K562 (cell line): ENCODE results near the gene CAPZA1. TPM values are rescaled to one million over a fixed set of nuclear protein-coding genes. Genes with fewer than 3 reads are reported as not detected.
A peak's percentile ranks its signal among the peaks of the same experiment; 100 is the strongest.

Source experiments
- EZH2 ChIP-seq: IDR thresholded peaks from 2 replicates; pipeline ENCODE4 v1.6.1; 2012; ENCODE audit warnings: low read depth, mild to moderate bottlenecking, inconsistent platforms, low read length, borderline replicate concordance
- HLTF ChIP-seq: fragments of 450-650 bp; IDR thresholded peaks from 2 replicates; pipeline ENCODE4 v1.6.1; 2016
- HNRNPL ChIP-seq: fragments of 200-400 bp; formaldehyde crosslinking; IDR thresholded peaks from 2 replicates; pipeline ENCODE4 v1.6.1; 2017; ENCODE audit warnings: low read depth, mild to moderate bottlenecking, low read length
- HNRNPUL1 ChIP-seq: fragments of 200-400 bp; formaldehyde crosslinking; IDR thresholded peaks from 2 replicates; pipeline ENCODE4 v1.6.1; 2017; ENCODE audit warnings: low read length
- LCOR ChIP-seq: sonication (generic); formaldehyde crosslinking; IDR thresholded peaks from 2 replicates; pipeline ENCODE4 v1.8.0; 2022; ENCODE audit warnings: mild to moderate bottlenecking, missing genetic modification reagents
- POLR2A ChIP-seq: fragments of 450-650 bp; conservative IDR thresholded peaks from 2 replicates; pipeline ENCODE4 v1.6.1; 2016
- POLR2AphosphoS5 ChIP-seq: IDR thresholded peaks from 2 replicates; pipeline ENCODE4 v1.6.1; 2011; ENCODE audit warnings: mild to moderate bottlenecking, low read depth, low read length, moderate library complexity; ENCODE audit not compliant: control insufficient read depth, insufficient read depth
- SIN3A ChIP-seq, 2 experiments: fragments of 150-350 bp in 1 of 2; IDR thresholded peaks; 2 replicates each; pipeline ENCODE4 v1.6.1; 2011 to 2016; ENCODE audit warnings: borderline replicate concordance in 2 of 2, low read depth in 2 of 2, low read length in 2 of 2, mild to moderate bottlenecking in 2 of 2, moderate library complexity in 2 of 2; ENCODE audit not compliant: control insufficient read depth in 1 of 2
- ZNF57 ChIP-seq: fragments of 450-650 bp; formaldehyde crosslinking; IDR thresholded peaks from 2 replicates; pipeline ENCODE4 v1.4.0; 2020; ENCODE audit warnings: mild to moderate bottlenecking, moderate library complexity
- ZNF668 ChIP-seq: fragments of 250-450 bp; sonication (Bioruptor Pico); IDR thresholded peaks from 2 replicates; pipeline ENCODE4 v1.8.0; 2022; ENCODE audit warnings: mild to moderate bottlenecking, inconsistent platforms
- polyA plus RNA-seq, 8 experiments: library from polyadenylated mRNA; depleted of rRNA in 4 of 8; stranded (reverse) in 5 of 8; unstranded in 3 of 8; fragments of >200 nt; fragmentation: Nextera tagmentation in 2 of 8; fragmentation: Illumina TruSeq in 1 of 8; extraction: Ambion mirVana in 2 of 8; extraction: Trizol in 1 of 8; gene quantifications; 2 replicates each; pipeline versions ENCODE4 v1.2.1 to v1.2.3, GENCODE V29; 2011 to 2014; ENCODE audit warnings: inconsistent platforms in 1 of 8, missing spikeins in 1 of 8
- total RNA-seq, 7 experiments: library from RNA; depleted of rRNA in 6 of 7; stranded (reverse); fragments of >200 nt in 6 of 7; fragmentation: Illumina TruSeq in 2 of 7; extraction: Trizol in 2 of 7; gene quantifications; 2 replicates each; pipeline versions ENCODE4 v1.2.1 to v1.2.3, GENCODE V29; 2011 to 2021; ENCODE audit warnings: low replicate concordance in 1 of 7
- TF ChIP-seq, protein P1 (sequence below): sonication (generic); formaldehyde crosslinking; IDR thresholded peaks from 2 replicates; pipeline ENCODE4 v1.8.1; 2023; ENCODE audit warnings: mild to moderate bottlenecking, missing genetic modification reagents, moderate library complexity
- TF ChIP-seq, protein P2 (sequence below): sonication (generic); formaldehyde crosslinking; IDR thresholded peaks from 2 replicates; pipeline ENCODE4 v1.8.0; 2022; ENCODE audit warnings: missing genetic modification reagents, mild to moderate bottlenecking, borderline replicate concordance
- TF ChIP-seq, protein P3 (sequence below): fragments of 450-650 bp; IDR thresholded peaks from 2 replicates; pipeline ENCODE4 v1.6.1; 2017; ENCODE audit warnings: antibody characterized with exemption
- TF ChIP-seq, protein P4 (sequence below): fragments of 250-450 bp; sonication (Bioruptor Pico); IDR thresholded peaks from 2 replicates; pipeline ENCODE4 v1.9.0; 2021; ENCODE audit warnings: mild to moderate bottlenecking, inconsistent platforms
- TF ChIP-seq, protein P5 (sequence below): fragments of 450-650 bp; IDR thresholded peaks from 2 replicates; pipeline ENCODE4 v1.6.1; 2016; ENCODE audit warnings: missing biosample characterization, missing genetic modification characterization
- TF ChIP-seq, protein P6 (sequence below): fragments of 250-450 bp; sonication (Bioruptor Pico); IDR thresholded peaks from 2 replicates; pipeline ENCODE4 v1.6.1; 2021; ENCODE audit warnings: mild to moderate bottlenecking

Gene CAPZA1
- total and polyA plus RNA-seq, 9 of the 15 experiments (the other 6 are each of a cell fraction or from before 2014, with no cell fraction given) = 237 to 1,020 (median 306) TPM

DNA sequence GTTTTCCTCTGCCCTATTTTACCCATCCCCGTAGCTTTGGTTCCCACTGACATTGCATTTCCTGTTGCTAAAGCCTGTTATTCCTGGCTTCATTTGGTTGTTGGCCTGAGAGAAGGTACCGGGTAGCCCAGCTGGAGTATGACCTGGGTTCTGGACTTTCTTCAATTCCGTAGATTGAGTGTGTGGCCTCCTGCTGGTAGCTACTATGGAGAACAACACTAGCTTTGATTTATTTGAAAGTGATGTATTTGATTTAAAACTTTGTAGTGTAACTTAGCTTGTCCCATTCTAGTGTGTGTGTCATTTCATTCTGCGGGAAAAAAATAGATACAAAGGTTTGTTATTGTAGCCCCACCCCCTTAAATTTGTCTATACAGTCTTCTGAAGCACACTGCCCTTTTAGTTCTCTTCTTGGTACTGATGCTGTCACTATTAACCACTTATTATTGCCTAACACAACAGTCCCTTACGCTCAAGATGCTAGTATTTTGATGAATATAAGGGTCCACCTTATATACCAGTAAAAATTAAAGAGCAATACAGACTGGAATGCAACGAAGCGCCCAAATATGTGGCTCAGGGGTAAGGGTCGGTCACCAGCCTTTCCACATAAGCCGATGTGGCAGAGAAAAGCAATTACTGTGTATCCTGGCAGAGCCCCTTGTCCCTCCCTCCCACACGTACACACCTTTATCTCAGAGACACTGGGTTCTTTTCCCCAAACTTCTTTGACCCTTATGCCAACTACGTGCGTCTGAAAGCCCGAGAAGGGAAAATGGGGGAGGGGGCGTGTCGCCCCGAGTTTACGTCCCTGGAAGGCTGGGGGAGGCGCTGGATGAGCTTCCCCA, 54.2 kb downstream of the CAPZA1 start (continued):
- TF ChIP-seq SIN3A (IDR thresholded peaks at IDR 0.05; ENCODE audit: borderline replicate concordance in 2 of 2, control insufficient read depth in 1 of 2, low read depth in 2 of 2, low read length in 2 of 2) (no peak), POLR2AphosphoS5 (peak; percentile 40), ZNF57 (CRISPR knock-in tag) (peak; percentile 70; the same call in 1 of the 2 replicates), EZH2 (no peak), HNRNPUL1 (peak; percentile 51; the same call in 1 of the 2 replicates), ZNF668 (CRISPR knock-in tag) (no peak), HNRNPL (no peak), HLTF (no peak), LCOR (CRISPR knock-in tag) (no peak), POLR2A (no peak)
- TF ChIP-seq, protein P1, sequence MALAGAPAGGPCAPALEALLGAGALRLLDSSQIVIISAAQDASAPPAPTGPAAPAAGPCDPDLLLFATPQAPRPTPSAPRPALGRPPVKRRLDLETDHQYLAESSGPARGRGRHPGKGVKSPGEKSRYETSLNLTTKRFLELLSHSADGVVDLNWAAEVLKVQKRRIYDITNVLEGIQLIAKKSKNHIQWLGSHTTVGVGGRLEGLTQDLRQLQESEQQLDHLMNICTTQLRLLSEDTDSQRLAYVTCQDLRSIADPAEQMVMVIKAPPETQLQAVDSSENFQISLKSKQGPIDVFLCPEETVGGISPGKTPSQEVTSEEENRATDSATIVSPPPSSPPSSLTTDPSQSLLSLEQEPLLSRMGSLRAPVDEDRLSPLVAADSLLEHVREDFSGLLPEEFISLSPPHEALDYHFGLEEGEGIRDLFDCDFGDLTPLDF = 0 out of 2 replicates have a peak, but pooled peaks have one; percentile 13
- TF ChIP-seq, protein P2, sequence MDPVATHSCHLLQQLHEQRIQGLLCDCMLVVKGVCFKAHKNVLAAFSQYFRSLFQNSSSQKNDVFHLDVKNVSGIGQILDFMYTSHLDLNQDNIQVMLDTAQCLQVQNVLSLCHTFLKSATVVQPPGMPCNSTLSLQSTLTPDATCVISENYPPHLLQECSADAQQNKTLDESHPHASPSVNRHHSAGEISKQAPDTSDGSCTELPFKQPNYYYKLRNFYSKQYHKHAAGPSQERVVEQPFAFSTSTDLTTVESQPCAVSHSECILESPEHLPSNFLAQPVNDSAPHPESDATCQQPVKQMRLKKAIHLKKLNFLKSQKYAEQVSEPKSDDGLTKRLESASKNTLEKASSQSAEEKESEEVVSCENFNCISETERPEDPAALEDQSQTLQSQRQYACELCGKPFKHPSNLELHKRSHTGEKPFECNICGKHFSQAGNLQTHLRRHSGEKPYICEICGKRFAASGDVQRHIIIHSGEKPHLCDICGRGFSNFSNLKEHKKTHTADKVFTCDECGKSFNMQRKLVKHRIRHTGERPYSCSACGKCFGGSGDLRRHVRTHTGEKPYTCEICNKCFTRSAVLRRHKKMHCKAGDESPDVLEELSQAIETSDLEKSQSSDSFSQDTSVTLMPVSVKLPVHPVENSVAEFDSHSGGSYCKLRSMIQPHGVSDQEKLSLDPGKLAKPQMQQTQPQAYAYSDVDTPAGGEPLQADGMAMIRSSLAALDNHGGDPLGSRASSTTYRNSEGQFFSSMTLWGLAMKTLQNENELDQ (CRISPR knock-in tag) = no peak
- TF ChIP-seq, protein P3, sequence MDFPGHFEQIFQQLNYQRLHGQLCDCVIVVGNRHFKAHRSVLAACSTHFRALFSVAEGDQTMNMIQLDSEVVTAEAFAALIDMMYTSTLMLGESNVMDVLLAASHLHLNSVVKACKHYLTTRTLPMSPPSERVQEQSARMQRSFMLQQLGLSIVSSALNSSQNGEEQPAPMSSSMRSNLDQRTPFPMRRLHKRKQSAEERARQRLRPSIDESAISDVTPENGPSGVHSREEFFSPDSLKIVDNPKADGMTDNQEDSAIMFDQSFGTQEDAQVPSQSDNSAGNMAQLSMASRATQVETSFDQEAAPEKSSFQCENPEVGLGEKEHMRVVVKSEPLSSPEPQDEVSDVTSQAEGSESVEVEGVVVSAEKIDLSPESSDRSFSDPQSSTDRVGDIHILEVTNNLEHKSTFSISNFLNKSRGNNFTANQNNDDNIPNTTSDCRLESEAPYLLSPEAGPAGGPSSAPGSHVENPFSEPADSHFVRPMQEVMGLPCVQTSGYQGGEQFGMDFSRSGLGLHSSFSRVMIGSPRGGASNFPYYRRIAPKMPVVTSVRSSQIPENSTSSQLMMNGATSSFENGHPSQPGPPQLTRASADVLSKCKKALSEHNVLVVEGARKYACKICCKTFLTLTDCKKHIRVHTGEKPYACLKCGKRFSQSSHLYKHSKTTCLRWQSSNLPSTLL = no peak
- TF ChIP-seq, protein P4, sequence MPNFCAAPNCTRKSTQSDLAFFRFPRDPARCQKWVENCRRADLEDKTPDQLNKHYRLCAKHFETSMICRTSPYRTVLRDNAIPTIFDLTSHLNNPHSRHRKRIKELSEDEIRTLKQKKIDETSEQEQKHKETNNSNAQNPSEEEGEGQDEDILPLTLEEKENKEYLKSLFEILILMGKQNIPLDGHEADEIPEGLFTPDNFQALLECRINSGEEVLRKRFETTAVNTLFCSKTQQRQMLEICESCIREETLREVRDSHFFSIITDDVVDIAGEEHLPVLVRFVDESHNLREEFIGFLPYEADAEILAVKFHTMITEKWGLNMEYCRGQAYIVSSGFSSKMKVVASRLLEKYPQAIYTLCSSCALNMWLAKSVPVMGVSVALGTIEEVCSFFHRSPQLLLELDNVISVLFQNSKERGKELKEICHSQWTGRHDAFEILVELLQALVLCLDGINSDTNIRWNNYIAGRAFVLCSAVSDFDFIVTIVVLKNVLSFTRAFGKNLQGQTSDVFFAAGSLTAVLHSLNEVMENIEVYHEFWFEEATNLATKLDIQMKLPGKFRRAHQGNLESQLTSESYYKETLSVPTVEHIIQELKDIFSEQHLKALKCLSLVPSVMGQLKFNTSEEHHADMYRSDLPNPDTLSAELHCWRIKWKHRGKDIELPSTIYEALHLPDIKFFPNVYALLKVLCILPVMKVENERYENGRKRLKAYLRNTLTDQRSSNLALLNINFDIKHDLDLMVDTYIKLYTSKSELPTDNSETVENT = 0 out of 2 replicates have a peak, but pooled peaks have one; percentile 9
- TF ChIP-seq, protein P5, sequence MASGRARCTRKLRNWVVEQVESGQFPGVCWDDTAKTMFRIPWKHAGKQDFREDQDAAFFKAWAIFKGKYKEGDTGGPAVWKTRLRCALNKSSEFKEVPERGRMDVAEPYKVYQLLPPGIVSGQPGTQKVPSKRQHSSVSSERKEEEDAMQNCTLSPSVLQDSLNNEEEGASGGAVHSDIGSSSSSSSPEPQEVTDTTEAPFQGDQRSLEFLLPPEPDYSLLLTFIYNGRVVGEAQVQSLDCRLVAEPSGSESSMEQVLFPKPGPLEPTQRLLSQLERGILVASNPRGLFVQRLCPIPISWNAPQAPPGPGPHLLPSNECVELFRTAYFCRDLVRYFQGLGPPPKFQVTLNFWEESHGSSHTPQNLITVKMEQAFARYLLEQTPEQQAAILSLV (tag) = no peak
- TF ChIP-seq, protein P6, sequence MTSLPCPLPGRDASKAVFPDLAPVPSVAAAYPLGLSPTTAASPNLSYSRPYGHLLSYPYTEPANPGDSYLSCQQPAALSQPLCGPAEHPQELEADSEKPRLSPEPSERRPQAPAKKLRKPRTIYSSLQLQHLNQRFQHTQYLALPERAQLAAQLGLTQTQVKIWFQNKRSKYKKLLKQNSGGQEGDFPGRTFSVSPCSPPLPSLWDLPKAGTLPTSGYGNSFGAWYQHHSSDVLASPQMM = no peak
